Esophagus (tissue), 2 donors: ENCODE data around the gene PAQR6. TPM values are rescaled to one million over a fixed set of nuclear protein-coding genes. Genes with fewer than 3 reads are reported as not detected.
A peak's percentile ranks its signal among the peaks of the same experiment; 100 is the strongest.

Experiments
- H3K27ac ChIP-seq, 2 donors: one replicate each; pipeline ENCODE4 v1.5.1; 2013; ENCODE audit warnings: low read depth in 2 of 2, mild to moderate bottlenecking in 2 of 2, inconsistent platforms in 1 of 2, low read length in 1 of 2, moderate library complexity in 1 of 2
- H3K27me3 ChIP-seq, 2 donors: one replicate each; pipeline ENCODE4 v1.6.1; 2013; ENCODE audit warnings: low read length in 2 of 2, control low read depth in 1 of 2, mild to moderate bottlenecking in 1 of 2; ENCODE audit not compliant: insufficient read depth in 2 of 2, control insufficient read depth in 1 of 2
- H3K36me3 ChIP-seq, 2 donors: one replicate each; pipeline ENCODE4 v1.6.1; 2013; ENCODE audit warnings: low read length in 1 of 2; ENCODE audit not compliant: control insufficient read depth in 2 of 2, insufficient read depth in 2 of 2
- H3K4me1 ChIP-seq, 2 donors: one replicate each; pipeline ENCODE4 v1.6.1; 2013; ENCODE audit warnings: low read length in 1 of 2; ENCODE audit not compliant: control insufficient read depth in 2 of 2, insufficient read depth in 2 of 2
- H3K4me3 ChIP-seq, 2 donors: one replicate each; pipeline ENCODE4 v1.5.1; 2013; ENCODE audit warnings: low read length in 2 of 2, mild to moderate bottlenecking in 2 of 2, low read depth in 1 of 2, moderate library complexity in 1 of 2
- H3K9me3 ChIP-seq, 2 donors: one replicate each; pipeline ENCODE4 v1.6.1; 2013; ENCODE audit warnings: mild to moderate bottlenecking in 2 of 2, low read depth in 1 of 2, low read length in 1 of 2, moderate library complexity in 1 of 2; ENCODE audit not compliant: control insufficient read depth in 2 of 2, insufficient read depth in 1 of 2
- WGBS, 2 donors: extraction: QIAGEN DNeasy Blood & Tissue Kit; methylation state at CpG; one replicate each; pipeline ENCODE4 v1.1.7; 2013; 5-methylcytosine and 5-hydroxymethylcytosine counted together
- polyA plus RNA-seq, 2 donors: library from polyadenylated mRNA; stranded (reverse); fragments of 200-250 nt; gene quantifications; one replicate each; pipeline ENCODE4 v1.2.3, GENCODE V29; 2013
- donor health status: healthy with polysubstance abuse.
- donor health status: Bipolar disorder and iron deficiency.

The PAQR6 gene
- polyA plus RNA-seq, 2 donors: 3.1 to 7.7 TPM

DNA sequence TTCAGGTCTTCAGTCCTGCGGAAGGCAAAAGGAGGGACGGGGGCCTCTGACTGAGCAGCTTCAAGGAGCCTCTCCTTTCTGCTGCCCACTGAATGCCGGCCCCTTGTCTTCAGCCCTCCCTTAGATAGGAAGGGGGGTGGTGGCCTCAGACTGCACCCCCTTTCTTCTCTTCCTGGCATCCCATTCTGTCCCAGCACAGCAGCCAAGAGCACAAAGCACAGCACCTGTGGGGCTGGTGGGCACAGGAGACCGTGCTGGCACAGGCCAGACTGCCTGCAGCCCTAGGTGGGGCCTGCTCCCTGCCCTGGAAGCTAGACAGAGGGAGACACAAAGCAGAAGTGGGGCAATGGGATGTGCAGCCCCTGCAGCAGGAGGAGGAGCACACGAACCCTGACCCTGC, 1.7 kb upstream of the PAQR6 start:
- Histone ChIP-seq H3K4me3 (no peak overlapping the region), H3K4me1 (peaks cover 4 to 31% of the 10 kb centered on the region in 2 donors), H3K27me3 (no peaks in the 10 kb centered on the region), H3K27ac (no peak overlapping the region), H3K36me3 (peaks cover 26 to 48% of the 10 kb centered on the region in 2 donors), H3K9me3 (no peaks in the 10 kb centered on the region)
- 74 to 75% methylated on average over 5 of the region's 5 CpGs for WGBS, 2 donors

- Histone ChIP-seq H3K4me3 (no peak overlapping the region), H3K36me3 (peaks cover 23 to 41% of the 10 kb centered on the region in 2 donors), H3K9me3 (peaks cover 0 to 2% of the 10 kb centered on the region in 2 donors), H3K27me3 (no peaks in the 10 kb centered on the region), H3K27ac (peak overlapping the region; percentile 11 to 44), H3K4me1 (peaks cover 4 to 31% of the 10 kb centered on the region in 2 donors)
- 66 to 93% methylated on average over 3 to 4 of the region's 4 CpGs for WGBS, 2 donors
Observed at GRCh38 chr1:156248323-156248683, 447 bp upstream of the PAQR6 start.

GRCh38 chr1:156246781-156247459, 936 bp downstream of the PAQR6 start:
- Histone ChIP-seq H3K27me3 (no peaks in the 10 kb centered on the region), H3K36me3 (peaks cover 16 to 35% of the 10 kb centered on the region in 2 donors), H3K4me3 (no peak overlapping the region), H3K9me3 (peaks cover 0 to 2% of the 10 kb centered on the region in 2 donors), H3K27ac (peak overlapping the region in 1 of 2 donors; percentile 13), H3K4me1 (peaks cover 4 to 31% of the 10 kb centered on the region in 2 donors)
- 39 to 40% methylated on average over 14 to 16 of the region's 16 CpGs for WGBS, 2 donors

GRCh38 chr1:156246241-156246780, 1.5 kb downstream of the PAQR6 start:
- 57 to 63% methylated on average over 9 to 10 of the region's 10 CpGs for WGBS, 2 donors
- H3K4me3 ChIP-seq: peak overlapping the region in 1 of 2 donors; percentile 19
- no peaks in the 10 kb centered on the region for H3K27me3 ChIP-seq
- H3K4me1 ChIP-seq: peaks cover 2 to 33% of the 10 kb centered on the region in 2 donors
- no peak overlapping the region for H3K27ac ChIP-seq
- peaks cover 0 to 2% of the 10 kb centered on the region in 2 donors for H3K9me3 ChIP-seq
- H3K36me3 ChIP-seq: peaks cover 13 to 29% of the 10 kb centered on the region in 2 donors

- H3K4me1 ChIP-seq: peaks cover 2 to 36% of the 10 kb centered on the region in 2 donors
- H3K4me3 ChIP-seq: peak overlapping the region; percentile 19 to 23
- WGBS, 2 donors: 5 to 6% methylated on average over 57 to 69 of the region's 69 CpGs
- no peaks in the 10 kb centered on the region for H3K27me3 ChIP-seq
- peaks cover 0 to 2% of the 10 kb centered on the region in 2 donors for H3K9me3 ChIP-seq
- H3K27ac ChIP-seq: no peak overlapping the region
- H3K36me3 ChIP-seq: peaks cover 7 to 29% of the 10 kb centered on the region in 2 donors
Observed at GRCh38 chr1:156245451-156246232, 2.2 kb downstream of the PAQR6 start.

DNA sequence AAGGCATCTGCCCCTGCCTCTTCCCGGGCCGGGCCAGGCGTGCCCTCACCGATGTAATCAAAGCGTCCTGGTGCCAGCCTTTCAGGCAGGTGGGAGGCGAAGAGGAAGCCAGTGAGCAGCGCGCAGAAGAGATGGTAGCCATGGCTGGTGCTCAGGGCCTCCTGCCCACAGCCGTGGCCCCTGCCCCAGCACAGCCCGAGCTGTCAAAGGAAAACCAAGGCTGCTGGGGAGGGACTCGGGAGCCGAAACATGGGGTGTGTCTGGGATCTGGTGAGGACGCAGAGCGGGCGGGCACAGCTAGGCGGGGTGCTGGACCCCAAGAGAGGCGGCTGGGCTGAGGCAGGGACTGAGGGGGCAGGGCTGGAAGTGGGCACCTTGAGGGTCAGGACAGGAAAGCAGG, 3.1 kb downstream of the PAQR6 start:
- H3K4me1 ChIP-seq: peaks cover 2 to 36% of the 10 kb centered on the region in 2 donors
- H3K27me3 ChIP-seq: no peaks in the 10 kb centered on the region
- peaks cover 7 to 24% of the 10 kb centered on the region in 2 donors for H3K36me3 ChIP-seq
- H3K4me3 ChIP-seq: no peak overlapping the region
- no peak overlapping the region for H3K27ac ChIP-seq
- 81 to 84% methylated on average over 17 of the region's 17 CpGs for WGBS, 2 donors
- peaks cover 0 to 2% of the 10 kb centered on the region in 2 donors for H3K9me3 ChIP-seq

- Histone ChIP-seq H3K4me3 (no peak overlapping the region), H3K9me3 (peaks cover 0 to 2% of the 10 kb centered on the region in 2 donors), H3K27ac (no peak overlapping the region), H3K4me1 (peaks cover 2 to 36% of the 10 kb centered on the region in 2 donors), H3K36me3 (peaks cover 2 to 24% of the 10 kb centered on the region in 2 donors), H3K27me3 (no peaks in the 10 kb centered on the region)
- WGBS, 2 donors: 83 to 92% methylated on average over 2 of the region's 2 CpGs
Observed at GRCh38 chr1:156244126-156244525, 3.7 kb downstream of the PAQR6 start.

DNA sequence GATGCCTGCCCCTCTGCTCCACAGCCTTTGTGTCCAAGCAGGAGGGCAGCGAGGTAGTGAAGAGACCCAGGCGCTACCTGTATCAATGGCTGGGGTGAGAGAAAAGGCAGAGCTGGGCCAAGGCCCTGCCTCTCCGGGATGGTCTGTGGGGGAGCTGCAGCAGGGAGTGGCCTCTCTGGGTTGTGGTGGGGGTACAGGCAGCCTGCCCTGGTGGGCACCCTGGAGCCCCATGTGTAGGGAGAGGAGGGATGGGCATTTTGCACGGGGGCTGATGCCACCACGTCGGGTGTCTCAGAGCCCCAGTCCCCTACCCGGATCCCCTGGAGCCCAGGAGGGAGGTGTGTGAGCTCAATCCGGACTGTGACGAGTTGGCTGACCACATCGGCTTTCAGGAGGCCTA, 5.1 kb downstream of the PAQR6 start:
- Histone ChIP-seq H3K4me1 (peaks cover 2 to 30% of the 10 kb centered on the region in 2 donors), H3K27me3 (no peaks in the 10 kb centered on the region), H3K36me3 (peaks cover 0 to 30% of the 10 kb centered on the region in 2 donors), H3K4me3 (no peak overlapping the region), H3K27ac (no peak overlapping the region), H3K9me3 (peaks cover 0 to 2% of the 10 kb centered on the region in 2 donors)
- 76 to 84% methylated on average over 10 of the region's 10 CpGs for WGBS, 2 donors

GRCh38 chr1:156241926-156242325, 5.9 kb downstream of the PAQR6 start, which contains the start of gene BGLAP:
TSS of gene BGLAP (plus strand) at chr1:156242184. CDS start at chr1:156242232, 48 bp downstream.
- Histone ChIP-seq H3K36me3 (peaks cover 0 to 30% of the 10 kb centered on the region in 2 donors), H3K9me3 (peaks cover 0 to 2% of the 10 kb centered on the region in 2 donors), H3K4me3 (no peak within 1 kb of the TSS), H3K27ac (peak within 1 kb of the TSS in 1 of 2 donors; percentile 19), H3K27me3 (no peaks in the 10 kb centered on the region), H3K4me1 (peaks cover 2 to 24% of the 10 kb centered on the region in 2 donors)
- WGBS, 2 donors: 77 to 79% methylated on average over 13 to 14 of the region's 14 CpGs
